ENCODE results near the gene ABLIM2. TPM values are rescaled to one million over a fixed set of nuclear protein-coding genes. Genes with fewer than 3 reads are reported as not detected.
A peak's percentile ranks its signal among the peaks of the same experiment; 100 is the strongest.

Gene ABLIM2
- total and polyA plus RNA-seq, 2 of the 13 experiments (the other 11 are each of a cell fraction or from before 2014, with no cell fraction given), result 0.20 to 0.37 TPM

- in situ Hi-C loops (cut with HindIII; ENCODE audit: extremely low pct_ligation_motif_present, low pct_unique_long_range_greater_than_20kb), result no loop called here
- Histone ChIP-seq H3K27me3 (ENCODE audit: control insufficient read depth in 1 of 2, insufficient read depth in 2 of 2, low read length in 2 of 2) (peaks cover 4 to 24% of the 10 kb centered on the region in 2 experiments; a peak in 3 of 5 replicates), H3K4me3 (replicated peaks in 1 of 3; ENCODE audit: insufficient read depth in 1 of 3, low read depth in 2 of 3, low read length in 3 of 3) (no peak overlapping the region), H3K27ac (ENCODE audit: extremely low read length, insufficient read depth, low read length) (no peak overlapping the region), H3K9me3 (ENCODE audit: low read length) (no peaks in the 10 kb centered on the region), H4K20me1 (ENCODE audit: insufficient read depth, low read length) (no peaks in the 10 kb centered on the region), H3K4me2 (ENCODE audit: low read depth, low read length) (peak overlapping the region; percentile 23; the same call in 1 of the 2 replicates), H3K9ac (ENCODE audit: insufficient read depth, low read depth, low read length) (no peak overlapping the region), H2AFZ (ENCODE audit: low read length) (no peak overlapping the region), H3K4me1 (ENCODE audit: insufficient read depth, low read length) (peaks cover 35% of the 10 kb centered on the region), H3K36me3 (replicated peaks in 1 of 2; ENCODE audit: control insufficient read depth in 1 of 2, insufficient read depth in 2 of 2, low read length in 2 of 2) (no peaks in the 10 kb centered on the region), H3K79me2 (ENCODE audit: insufficient read depth, low read length) (no peaks in the 10 kb centered on the region)
- DNase-seq (ENCODE audit: low spot score) (no peak), ATAC-seq (peak; percentile 9), FAIRE-seq (no peak)
- TF ChIP-seq NFE2 (CRISPR knock-in tag; IDR thresholded peaks at IDR 0.05) (no peak), FOXP1 (IDR thresholded peaks at IDR 0.05) (no peak), FOXP1 (CRISPR knock-in tag; IDR thresholded peaks at IDR 0.05) (no peak), ZNF749 (CRISPR knock-in tag; IDR thresholded peaks at IDR 0.05; ENCODE audit: borderline replicate concordance) (no peak), ZSCAN12 (CRISPR knock-in tag; IDR thresholded peaks at IDR 0.05) (no peak), MNT (IDR thresholded peaks at IDR 0.05) (no peak), ZNF253 (CRISPR knock-in tag; IDR thresholded peaks at IDR 0.05; ENCODE audit: borderline replicate concordance) (no peak), FOXP4 (CRISPR knock-in tag; IDR thresholded peaks at IDR 0.05) (no peak), ISX (CRISPR knock-in tag; conservative IDR thresholded peaks at IDR 0.05) (no peak), PATZ1 (CRISPR knock-in tag; IDR thresholded peaks at IDR 0.05) (no peak), PAF1 (CRISPR knock-in tag; IDR thresholded peaks at IDR 0.05) (no peak), KDM4B (CRISPR knock-in tag; IDR thresholded peaks at IDR 0.05) (no peak), MYPOP (CRISPR knock-in tag; IDR thresholded peaks at IDR 0.05) (no peak), SSRP1 (CRISPR knock-in tag; IDR thresholded peaks at IDR 0.05) (no peak), MIER2 (CRISPR knock-in tag; IDR thresholded peaks at IDR 0.05) (no peak)
- TF ChIP-seq, protein P1, sequence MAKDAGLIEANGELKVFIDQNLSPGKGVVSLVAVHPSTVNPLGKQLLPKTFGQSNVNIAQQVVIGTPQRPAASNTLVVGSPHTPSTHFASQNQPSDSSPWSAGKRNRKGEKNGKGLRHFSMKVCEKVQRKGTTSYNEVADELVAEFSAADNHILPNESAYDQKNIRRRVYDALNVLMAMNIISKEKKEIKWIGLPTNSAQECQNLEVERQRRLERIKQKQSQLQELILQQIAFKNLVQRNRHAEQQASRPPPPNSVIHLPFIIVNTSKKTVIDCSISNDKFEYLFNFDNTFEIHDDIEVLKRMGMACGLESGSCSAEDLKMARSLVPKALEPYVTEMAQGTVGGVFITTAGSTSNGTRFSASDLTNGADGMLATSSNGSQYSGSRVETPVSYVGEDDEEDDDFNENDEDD (CRISPR knock-in tag; IDR thresholded peaks at IDR 0.05; ENCODE audit: borderline replicate concordance), result no peak
- BruUV-seq (replicated peaks), result no TSS peak
- ChIA-PET CTCF (ENCODE audit: low intra/inter-chr PET ratio, low total read pairs) (no interaction called here), POLR2A (interaction anchor here (1.0 kb wide), 1 partner anchor 17 kb away, joined by 3 read pairs; the partner anchor contains the start of gene SH3TC1)
- intact Hi-C loops (cut with micrococcal nuclease; ENCODE audit: unreplicated experiment), result no loop called here
- WGBS (ENCODE audit: low lambda C conversion rate), result no CpG with 5 or more reads among the region's 7 CpGs
These were observed 23.2 kb upstream of the ABLIM2 start for GRCh38 chr4:8181844-8182243.

All from HepG2 (cell line).